ENCODE data around the gene ZDHHC22. TPM values are rescaled to one million over a fixed set of nuclear protein-coding genes. Genes with fewer than 3 reads are reported as not detected.

ZDHHC22 gene
- total and polyA plus RNA-seq, 3 donors from 2014 or later, result 0.84 to 3.2 (median 1.7) TPM

Other genes with a start within 250 kb of the ZDHHC22 start
- gene IRF2BPL, start 113.1 kb downstream of the ZDHHC22 start, total RNA-seq, result 100 to 1,000 TPM in 1 of 2 donors, 10 to 100 TPM in 1; 94.6 to 120 TPM
- 30.9 TPM for gene IRF2BPL, start 113.1 kb downstream of the ZDHHC22 start, polyA plus RNA-seq (ENCODE audit: insufficient read depth, low read depth, low replicate concordance)
- 10 to 100 TPM; 44.5 to 48.3 TPM for gene CIPC, start 43.5 kb downstream of the ZDHHC22 start, total RNA-seq
- gene CIPC, start 43.5 kb downstream of the ZDHHC22 start, polyA plus RNA-seq (ENCODE audit: insufficient read depth, low read depth, low replicate concordance), result 23.4 TPM
- gene TMEM63C, start 40.0 kb upstream of the ZDHHC22 start, total RNA-seq, result 10 to 100 TPM; 14.1 to 20.7 TPM
- gene TMEM63C, start 40.0 kb upstream of the ZDHHC22 start, polyA plus RNA-seq (ENCODE audit: insufficient read depth, low read depth, low replicate concordance), result 21.0 TPM
- gene NGB, start 129.4 kb upstream of the ZDHHC22 start, total RNA-seq, result 1 to 10 TPM; 1.1 to 1.3 TPM
- gene NGB, start 129.4 kb upstream of the ZDHHC22 start, polyA plus RNA-seq (ENCODE audit: insufficient read depth, low read depth, low replicate concordance), result 0.76 TPM
- gene POMT2, start 179.1 kb upstream of the ZDHHC22 start, total RNA-seq, result 100 to 1,000 TPM; 127 to 162 TPM
- 108 TPM for gene POMT2, start 179.1 kb upstream of the ZDHHC22 start, polyA plus RNA-seq (ENCODE audit: insufficient read depth, low read depth, low replicate concordance)
- 10 to 100 TPM; 52.8 to 64.1 TPM for gene GSTZ1, start 179.2 kb upstream of the ZDHHC22 start, total RNA-seq
- 101 TPM for gene GSTZ1, start 179.2 kb upstream of the ZDHHC22 start, polyA plus RNA-seq (ENCODE audit: insufficient read depth, low read depth, low replicate concordance)
- gene TMED8, start 235.3 kb upstream of the ZDHHC22 start, total RNA-seq, result 10 to 100 TPM; 30.9 to 40.1 TPM
- 16.9 TPM for gene TMED8, start 235.3 kb upstream of the ZDHHC22 start, polyA plus RNA-seq (ENCODE audit: insufficient read depth, low read depth, low replicate concordance)
- gene SAMD15, start 235.6 kb upstream of the ZDHHC22 start, total RNA-seq, result 10 to 100 TPM in 1 of 2 donors, 1 to 10 TPM in 1; 9.2 to 22.6 TPM
- gene SAMD15, start 235.6 kb upstream of the ZDHHC22 start, polyA plus RNA-seq (ENCODE audit: insufficient read depth, low read depth, low replicate concordance), result 31.3 TPM

Data from testis (tissue), 3 donors.